ENCODE data around the gene TSC1. TPM values are rescaled to one million over a fixed set of nuclear protein-coding genes. Genes with fewer than 3 reads are reported as not detected.

The TSC1 gene
- total RNA-seq, 4 donors from 2014 or later = 36.7 to 45.3 (median 39.7) TPM

DNA sequence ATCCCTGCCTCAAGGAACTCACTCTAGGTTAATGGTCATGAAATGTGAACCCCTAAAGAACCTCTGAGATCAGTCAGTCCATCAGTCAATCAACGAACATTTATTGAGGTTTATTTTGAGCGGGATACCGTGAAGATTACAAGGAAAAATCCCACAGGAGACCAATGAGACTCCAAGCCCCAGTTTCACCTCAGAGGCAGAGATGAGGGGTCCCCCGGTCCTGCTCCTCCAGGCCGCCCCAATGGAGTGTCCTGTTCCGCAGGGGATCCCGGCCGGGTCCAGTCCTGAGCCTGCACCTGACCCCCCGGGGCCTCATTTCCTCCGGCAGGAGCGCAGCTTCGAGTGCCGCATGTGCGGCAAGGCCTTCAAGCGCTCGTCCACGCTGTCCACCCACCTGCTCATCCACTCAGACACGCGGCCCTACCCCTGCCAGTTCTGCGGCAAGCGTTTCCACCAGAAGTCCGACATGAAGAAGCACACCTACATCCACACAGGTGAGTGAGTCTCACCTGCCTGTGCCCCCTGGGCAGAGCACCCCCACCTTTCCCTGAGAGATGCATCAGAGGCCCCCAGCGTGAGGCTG lies 45.1 kb upstream of the TSC1 start:
- intact Hi-C loops (cut with DNase I; ENCODE audit: low total_unique reads) (no loop called here), in situ Hi-C loops (cut with MboI; ENCODE audit: low sequenced_read_pairs in 4 of 4) (no loop called here)
- Histone ChIP-seq H3K27ac (no peak overlapping the region), H3K4me1 (peaks cover 0 to 3% of the 10 kb centered on the region in 2 donors), H3K9me3 (no peaks in the 10 kb centered on the region), H3K4me3 (no peak overlapping the region), H3K27me3 (peaks cover 16 to 34% (median 25%) of the 10 kb centered on the region in 3 donors), H3K36me3 (no peaks in the 10 kb centered on the region)
- no peak for ATAC-seq
- no peak for TF ChIP-seq POLR2A (IDR thresholded peaks at IDR 0.05)
- TF ChIP-seq, protein P1, sequence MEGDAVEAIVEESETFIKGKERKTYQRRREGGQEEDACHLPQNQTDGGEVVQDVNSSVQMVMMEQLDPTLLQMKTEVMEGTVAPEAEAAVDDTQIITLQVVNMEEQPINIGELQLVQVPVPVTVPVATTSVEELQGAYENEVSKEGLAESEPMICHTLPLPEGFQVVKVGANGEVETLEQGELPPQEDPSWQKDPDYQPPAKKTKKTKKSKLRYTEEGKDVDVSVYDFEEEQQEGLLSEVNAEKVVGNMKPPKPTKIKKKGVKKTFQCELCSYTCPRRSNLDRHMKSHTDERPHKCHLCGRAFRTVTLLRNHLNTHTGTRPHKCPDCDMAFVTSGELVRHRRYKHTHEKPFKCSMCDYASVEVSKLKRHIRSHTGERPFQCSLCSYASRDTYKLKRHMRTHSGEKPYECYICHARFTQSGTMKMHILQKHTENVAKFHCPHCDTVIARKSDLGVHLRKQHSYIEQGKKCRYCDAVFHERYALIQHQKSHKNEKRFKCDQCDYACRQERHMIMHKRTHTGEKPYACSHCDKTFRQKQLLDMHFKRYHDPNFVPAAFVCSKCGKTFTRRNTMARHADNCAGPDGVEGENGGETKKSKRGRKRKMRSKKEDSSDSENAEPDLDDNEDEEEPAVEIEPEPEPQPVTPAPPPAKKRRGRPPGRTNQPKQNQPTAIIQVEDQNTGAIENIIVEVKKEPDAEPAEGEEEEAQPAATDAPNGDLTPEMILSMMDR (IDR thresholded peaks at IDR 0.05 in 4 of 5, conservative IDR thresholded peaks at IDR 0.05 in 1 of 5) = no peak
- no peak for DNase-seq

DNA sequence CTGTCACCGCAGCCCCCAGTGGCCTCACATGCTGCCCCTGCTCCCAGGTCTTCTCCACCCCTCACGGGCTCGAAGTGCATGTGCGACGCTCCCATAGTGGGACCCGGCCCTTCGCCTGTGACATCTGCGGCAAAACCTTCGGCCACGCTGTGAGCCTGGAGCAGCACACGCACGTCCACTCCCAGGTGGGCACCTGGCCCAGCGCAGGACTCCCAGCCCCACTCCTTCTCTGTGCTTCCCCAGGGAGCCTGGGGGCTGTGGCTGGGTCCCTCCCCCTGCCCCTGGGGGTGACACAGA lies 44.5 kb upstream of the TSC1 start:
- Histone ChIP-seq H3K4me1 (peaks cover 0 to 3% of the 10 kb centered on the region in 2 donors), H3K36me3 (no peaks in the 10 kb centered on the region), H3K27ac (no peak overlapping the region), H3K27me3 (peaks cover 16 to 29% (median 19%) of the 10 kb centered on the region in 3 donors), H3K9me3 (no peaks in the 10 kb centered on the region), H3K4me3 (no peak overlapping the region)
- TF ChIP-seq, protein P1 (IDR thresholded peaks at IDR 0.05 in 4 of 5, conservative IDR thresholded peaks at IDR 0.05 in 1 of 5) = no peak
- no peak for TF ChIP-seq POLR2A (IDR thresholded peaks at IDR 0.05)
- in situ Hi-C loops (cut with MboI; ENCODE audit: low sequenced_read_pairs in 4 of 4) (no loop called here), intact Hi-C loops (cut with DNase I; ENCODE audit: low total_unique reads) (no loop called here)
- DNase-seq (no peak), ATAC-seq (no peak)

DNA sequence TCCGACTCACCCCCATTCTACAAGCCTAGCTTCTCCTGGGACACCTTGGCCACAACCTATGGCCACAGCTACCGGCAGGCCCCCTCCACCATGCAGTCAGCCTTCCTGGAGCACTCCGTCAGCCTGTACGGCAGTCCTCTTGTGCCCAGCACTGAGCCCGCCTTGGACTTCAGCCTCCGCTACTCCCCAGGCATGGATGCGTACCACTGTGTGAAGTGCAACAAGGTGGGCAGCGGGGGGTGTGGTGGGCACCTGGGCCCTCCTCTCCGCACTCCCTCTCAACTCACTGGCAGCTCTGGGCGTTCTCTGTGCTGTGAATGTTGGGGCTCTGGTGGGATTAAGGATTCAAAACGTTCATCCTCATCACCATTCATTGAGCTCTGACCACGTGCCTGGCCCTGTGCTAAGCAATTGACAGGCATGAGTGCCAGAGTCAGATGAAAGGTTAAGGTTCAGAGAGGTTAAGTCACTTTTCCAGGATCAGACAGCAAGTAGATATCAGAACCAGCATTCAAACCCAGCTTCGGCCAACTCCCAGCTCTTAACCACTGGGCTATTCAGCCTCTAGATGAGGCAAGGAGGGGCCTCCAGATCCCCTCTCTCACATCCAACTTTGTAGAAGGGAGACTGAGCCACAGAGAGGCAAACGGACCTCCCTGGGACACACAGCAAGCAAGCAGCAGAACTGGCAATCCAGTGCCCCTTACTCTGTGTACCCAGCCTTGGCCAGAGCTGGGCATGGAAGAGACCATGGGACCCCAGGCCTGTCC lies 44.0 kb upstream of the TSC1 start:
- Histone ChIP-seq H3K36me3 (no peaks in the 10 kb centered on the region), H3K27me3 (peaks cover 16 to 26% (median 19%) of the 10 kb centered on the region in 3 donors), H3K4me1 (peaks cover 0 to 3% of the 10 kb centered on the region in 2 donors), H3K9me3 (no peaks in the 10 kb centered on the region), H3K4me3 (no peak overlapping the region), H3K27ac (no peak overlapping the region)
- intact Hi-C loops (cut with DNase I; ENCODE audit: low total_unique reads) (no loop called here), in situ Hi-C loops (cut with MboI; ENCODE audit: low sequenced_read_pairs in 4 of 4) (no loop called here)
- no peak for DNase-seq
- TF ChIP-seq POLR2A (IDR thresholded peaks at IDR 0.05) = no peak
- TF ChIP-seq, protein P1 (IDR thresholded peaks at IDR 0.05 in 4 of 5, conservative IDR thresholded peaks at IDR 0.05 in 1 of 5) = no peak
- ATAC-seq = no peak

DNA sequence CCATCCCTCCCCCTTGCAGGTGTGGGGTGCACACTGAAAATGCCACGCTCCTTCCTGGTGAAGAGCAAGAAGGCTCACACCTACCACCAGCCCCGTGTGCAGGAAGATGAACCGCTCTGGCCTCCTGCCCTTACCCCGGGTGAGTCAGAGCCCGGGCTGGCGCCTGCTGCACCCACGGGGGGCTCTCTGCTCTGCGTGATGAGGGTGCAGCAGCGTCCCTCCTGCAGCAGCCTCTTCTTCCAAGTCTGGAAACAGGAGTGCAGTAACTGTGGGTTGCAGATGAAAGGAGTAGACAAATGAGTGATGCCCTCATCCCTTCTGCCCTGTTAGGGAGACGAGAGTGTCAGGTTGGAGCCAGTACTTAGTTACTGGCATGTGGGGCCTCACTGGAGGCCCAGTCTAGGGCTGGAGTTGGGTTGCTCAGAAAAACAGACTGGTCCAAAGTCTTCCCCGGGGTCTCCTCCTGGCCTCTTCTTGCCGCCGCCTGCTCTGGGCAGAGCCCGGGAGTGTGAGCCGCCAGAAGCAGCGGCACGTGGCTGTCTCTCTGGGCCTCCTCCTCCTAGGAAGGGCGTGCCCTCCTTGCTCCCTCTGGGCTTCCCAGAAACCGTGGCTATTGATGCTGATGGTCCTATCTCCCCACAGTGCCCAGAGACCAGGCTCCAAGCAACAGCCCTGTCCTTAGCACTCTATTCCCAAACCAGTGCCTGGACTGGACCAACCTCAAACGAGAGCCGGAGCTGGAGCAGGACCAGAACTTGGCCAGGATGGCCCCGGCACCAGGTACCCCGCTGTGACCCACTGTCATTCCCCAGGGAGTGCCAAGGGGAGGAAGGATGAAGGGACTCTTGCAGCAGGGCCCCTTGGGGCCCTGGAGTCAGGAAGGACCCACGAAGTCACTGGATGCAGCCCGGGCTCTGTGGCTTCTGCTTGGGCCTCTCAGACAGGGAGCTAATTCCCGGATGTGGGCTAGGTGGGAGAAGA lies 42.5 kb upstream of the TSC1 start:
- DNase-seq (no peak), ATAC-seq (peak; percentile 26 to 33)
- Histone ChIP-seq H3K27ac (no peak overlapping the region), H3K36me3 (no peaks in the 10 kb centered on the region), H3K4me1 (peaks cover 0 to 3% of the 10 kb centered on the region in 2 donors), H3K4me3 (no peak overlapping the region), H3K9me3 (no peaks in the 10 kb centered on the region), H3K27me3 (peaks cover 7 to 11% (median 8%) of the 10 kb centered on the region in 3 donors)
- in situ Hi-C loops (cut with MboI; ENCODE audit: low sequenced_read_pairs in 4 of 4) (no loop called here), intact Hi-C loops (cut with DNase I; ENCODE audit: low total_unique reads) (no loop called here)
- TF ChIP-seq POLR2A (IDR thresholded peaks at IDR 0.05) = no peak
- TF ChIP-seq, protein P1 (IDR thresholded peaks at IDR 0.05 in 4 of 5, conservative IDR thresholded peaks at IDR 0.05 in 1 of 5) = no peak

All from gastrocnemius medialis (tissue), 4 donors.